GM21528 (cell line): ENCODE data around the gene AGRN.
"Not testable (repeated sequence)": the region's sequence is repeated elsewhere in the genome, so short reads cannot be mapped to it uniquely, and the experiment has no call there.

Experiments used
- ATAC-seq: cut with Tn5 transposase; IDR thresholded peaks from one replicate; pipeline ENCODE4 v1.9.1; 2021; ENCODE audit warnings: mild to moderate bottlenecking, moderate library complexity; ENCODE audit not compliant: unreplicated experiment, low FRiP score

Gene AGRN

GRCh38 chr1:999725-1000356, 20.1 kb upstream of the AGRN start, which contains the start of gene HES4:
Gene HES4 (minus strand): TSS chr1:1000097. CDS start chr1:999973, 124 bp downstream.
- no peak for ATAC-seq

GRCh38 chr1:1000357-1001056, 19.4 kb upstream of the AGRN start:
- ATAC-seq = no peak

- no peak for ATAC-seq
Measured at GRCh38 chr1:1001057-1001783, 18.7 kb upstream of the AGRN start.

DNA sequence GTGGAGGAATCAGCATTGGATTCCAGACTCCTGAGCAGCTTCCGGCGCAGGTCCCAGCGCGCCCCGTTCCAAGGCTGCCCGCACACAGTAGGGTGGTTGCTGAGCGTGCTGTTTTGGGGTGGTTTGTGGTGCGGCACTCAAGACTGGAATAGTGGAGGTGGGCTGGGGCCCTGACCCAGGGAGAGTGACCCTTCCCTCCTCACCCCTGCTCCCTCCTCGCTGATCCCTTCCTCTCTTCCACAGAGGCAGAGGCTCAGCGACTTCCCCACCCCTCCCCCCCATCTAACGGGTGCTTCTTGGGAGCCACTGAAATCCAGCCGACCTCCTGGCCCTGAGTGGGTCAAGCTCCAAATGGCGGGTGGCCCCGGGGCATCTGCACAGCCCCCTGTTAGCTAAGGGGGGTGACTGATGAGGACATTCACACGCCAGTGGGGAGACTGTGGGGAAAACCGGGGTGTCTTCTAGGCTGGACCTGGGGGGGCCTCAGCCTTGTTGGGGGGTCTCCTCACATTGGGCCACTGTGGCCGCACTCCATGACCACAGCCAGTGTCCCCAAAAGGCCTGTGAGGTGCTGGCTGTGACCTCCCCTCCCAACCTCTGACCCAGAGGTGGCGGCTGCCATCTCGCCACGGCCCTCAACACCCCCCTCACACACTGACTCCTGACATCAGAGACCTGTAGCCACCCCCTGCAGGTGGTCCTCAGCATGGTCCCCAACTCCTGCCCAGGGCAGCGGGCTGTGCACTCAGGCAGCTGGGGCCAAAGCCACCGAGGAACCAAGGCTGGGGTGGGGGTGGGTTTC, 16.1 kb upstream of the AGRN start:
- no peak for ATAC-seq

DNA sequence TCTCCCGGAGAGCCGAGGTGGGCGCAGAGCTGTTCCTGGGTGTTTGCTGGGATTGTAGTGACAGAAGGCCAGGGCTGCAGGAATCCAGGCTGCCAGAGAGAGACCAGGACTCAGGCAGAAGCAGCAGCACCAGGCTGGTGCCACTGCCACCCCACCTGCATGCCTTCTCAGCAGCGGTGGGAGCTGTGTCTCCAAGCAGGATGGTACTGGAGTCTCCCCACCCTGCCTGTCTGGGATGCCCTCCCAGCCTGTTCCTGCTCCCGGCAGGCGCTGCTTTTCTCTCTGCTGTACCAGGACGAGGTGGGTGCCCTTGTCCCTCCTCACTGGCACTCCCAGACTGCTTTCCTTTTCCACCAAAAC, 15.5 kb upstream of the AGRN start:
- ATAC-seq = no peak

DNA sequence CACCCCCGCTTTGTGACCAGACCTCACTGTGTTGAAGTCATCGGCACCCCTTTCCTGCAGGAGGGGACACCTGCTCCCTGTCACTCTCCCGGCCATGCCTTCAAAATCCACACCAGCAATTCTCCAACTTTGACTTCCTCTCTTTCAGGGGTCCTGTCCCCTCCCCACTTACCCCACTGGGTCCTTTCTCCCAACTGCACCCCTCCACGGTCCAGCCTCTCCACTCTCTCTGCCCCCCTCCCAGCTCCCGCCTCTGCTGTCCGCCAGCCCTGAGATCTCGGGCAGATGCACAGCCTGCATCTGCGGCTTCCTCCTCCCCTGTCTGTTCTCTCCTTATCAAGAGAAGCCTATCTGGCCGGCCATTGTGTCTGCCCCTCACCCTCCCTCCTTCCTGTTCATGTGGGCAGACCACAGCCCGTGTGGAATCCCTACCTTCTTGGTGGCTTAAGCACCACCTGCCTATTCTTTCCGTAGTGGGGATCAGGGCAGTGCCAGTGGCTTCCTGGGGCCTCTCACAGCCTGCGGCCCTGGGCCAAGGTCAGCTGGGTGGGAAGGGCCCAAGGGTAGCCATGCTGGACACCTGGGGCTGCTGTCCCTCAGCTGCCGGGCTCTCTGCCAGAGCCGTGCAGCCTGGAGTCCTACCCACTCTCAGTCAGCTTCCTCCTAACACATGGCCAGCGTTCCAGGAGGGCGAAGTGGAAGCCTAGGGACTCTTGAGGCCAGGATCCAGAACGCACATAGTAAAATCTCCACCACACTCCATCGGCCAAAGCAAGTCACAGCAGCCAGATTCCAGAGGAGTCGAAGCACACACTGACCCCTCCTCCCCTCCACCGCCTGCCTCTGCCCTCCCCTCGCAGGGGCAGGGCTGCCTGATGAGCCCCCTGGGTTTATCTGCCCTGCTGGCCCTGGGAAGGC, 14.9 kb upstream of the AGRN start:
- ATAC-seq = no peak

GRCh38 chr1:1005774-1006304, 14.1 kb upstream of the AGRN start:
- ATAC-seq = no peak

DNA sequence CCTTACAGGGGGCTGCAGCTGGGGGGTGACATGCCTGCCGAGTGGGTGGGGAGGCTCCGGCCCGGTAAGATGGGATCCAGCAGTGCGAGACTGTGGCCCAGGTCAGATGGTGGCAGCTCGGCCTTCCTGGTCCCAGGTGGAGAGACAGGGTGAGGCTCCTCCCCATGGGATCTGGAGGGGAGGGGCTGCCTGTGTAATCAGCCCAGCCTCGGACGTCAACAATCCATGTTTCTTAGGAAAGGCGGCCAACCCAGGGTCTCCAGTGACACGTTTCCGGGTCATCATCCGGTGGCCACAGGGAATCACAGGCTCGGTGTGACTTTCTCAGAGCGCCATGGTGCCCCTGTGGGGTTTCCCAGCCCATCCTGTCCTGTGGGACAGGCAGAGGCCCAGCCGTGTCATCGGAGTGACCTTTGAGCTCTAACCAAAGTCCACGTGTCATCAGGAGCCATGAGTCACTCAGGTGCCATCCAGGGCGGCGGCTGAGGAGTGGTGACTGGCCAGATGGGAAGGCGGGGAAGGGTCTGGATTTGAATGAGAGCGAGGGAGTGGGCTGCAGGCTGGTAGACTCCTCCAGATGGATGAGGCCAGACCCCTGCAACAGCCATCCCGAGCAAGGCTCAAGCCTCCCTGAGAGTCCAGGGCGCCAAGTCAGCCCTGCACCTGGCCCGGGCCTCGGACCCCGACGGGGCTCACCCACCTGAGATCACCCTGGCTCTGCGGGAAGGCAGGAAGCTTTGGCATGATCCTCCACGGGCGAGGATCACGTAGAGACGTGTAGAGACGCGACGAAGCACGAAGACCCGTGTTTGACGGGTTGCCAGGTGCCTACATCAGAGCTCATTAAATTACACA, 13.4 kb upstream of the AGRN start:
- no peak for ATAC-seq

GRCh38 chr1:1010131-1010530, 9.8 kb upstream of the AGRN start:
- ATAC-seq = not testable (repeated sequence)

GRCh38 chr1:1011396-1011949, 8.4 kb upstream of the AGRN start:
- ATAC-seq = no peak

- peak; percentile 11 for ATAC-seq
Measured at GRCh38 chr1:1012736-1013104, 7.2 kb upstream of the AGRN start.

DNA sequence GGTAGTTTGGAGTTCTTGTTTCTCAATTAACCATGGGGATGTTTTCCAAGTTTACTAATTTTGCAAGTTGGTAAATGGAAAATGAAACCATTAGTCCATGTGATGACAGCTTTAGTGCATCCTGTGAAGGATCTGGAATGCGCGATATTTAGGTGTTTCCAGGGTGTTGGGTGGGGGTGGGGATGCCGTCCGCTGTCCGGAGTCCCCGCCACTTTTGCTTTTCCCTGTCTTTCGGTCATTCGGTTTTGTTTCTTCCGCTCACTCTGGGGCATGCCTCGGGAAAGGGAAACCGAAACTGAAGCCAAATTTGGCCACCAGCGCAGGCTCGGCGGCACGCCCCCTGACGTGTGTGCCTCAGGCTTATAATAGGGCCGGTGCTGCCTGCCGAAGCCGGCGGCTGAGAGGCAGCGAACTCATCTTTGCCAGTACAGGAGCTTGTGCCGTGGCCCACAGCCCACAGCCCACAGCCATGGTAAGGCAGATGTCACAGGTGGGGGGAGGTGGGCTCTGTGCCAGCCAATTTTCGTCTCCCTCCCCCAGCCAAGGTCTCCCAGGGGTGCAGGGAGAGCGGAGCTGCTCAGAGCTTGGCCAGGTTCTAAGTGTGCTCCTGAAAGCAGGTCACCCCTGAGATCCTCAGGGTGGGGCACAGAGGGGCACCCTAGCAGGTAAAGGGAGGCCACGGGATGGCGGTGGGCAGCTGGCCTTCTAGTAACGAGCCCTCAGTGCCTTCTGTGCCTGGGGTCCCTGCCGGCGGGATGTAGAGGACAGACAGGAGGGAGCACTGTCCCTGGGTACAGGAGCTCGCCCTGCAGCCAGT, 6.6 kb upstream of the AGRN start, which contains the start of gene ISG15:
ISG15 (plus strand) TSS at position 393 of the 817 bp plus-strand sequence; CDS start at position 470, 77 bp downstream.
- ATAC-seq = peak; percentile 70

DNA sequence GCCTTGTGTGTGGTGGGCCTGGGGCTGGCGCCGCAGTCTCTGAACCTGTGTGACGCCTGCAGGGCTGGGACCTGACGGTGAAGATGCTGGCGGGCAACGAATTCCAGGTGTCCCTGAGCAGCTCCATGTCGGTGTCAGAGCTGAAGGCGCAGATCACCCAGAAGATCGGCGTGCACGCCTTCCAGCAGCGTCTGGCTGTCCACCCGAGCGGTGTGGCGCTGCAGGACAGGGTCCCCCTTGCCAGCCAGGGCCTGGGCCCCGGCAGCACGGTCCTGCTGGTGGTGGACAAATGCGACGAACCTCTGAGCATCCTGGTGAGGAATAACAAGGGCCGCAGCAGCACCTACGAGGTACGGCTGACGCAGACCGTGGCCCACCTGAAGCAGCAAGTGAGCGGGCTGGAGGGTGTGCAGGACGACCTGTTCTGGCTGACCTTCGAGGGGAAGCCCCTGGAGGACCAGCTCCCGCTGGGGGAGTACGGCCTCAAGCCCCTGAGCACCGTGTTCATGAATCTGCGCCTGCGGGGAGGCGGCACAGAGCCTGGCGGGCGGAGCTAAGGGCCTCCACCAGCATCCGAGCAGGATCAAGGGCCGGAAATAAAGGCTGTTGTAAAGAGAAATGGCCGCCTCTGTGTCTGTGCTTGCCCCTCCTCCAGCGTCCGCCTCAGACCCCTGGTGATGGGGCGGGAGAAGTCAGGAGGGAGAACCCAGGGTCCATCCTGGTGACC, 5.8 kb upstream of the AGRN start:
- ATAC-seq = peak; percentile 7

- no peak for ATAC-seq
Measured at GRCh38 chr1:1014799-1015681, 4.9 kb upstream of the AGRN start.

- not testable (repeated sequence) for ATAC-seq
Measured at GRCh38 chr1:1017397-1018320, 2.3 kb upstream of the AGRN start.
